ENCODE measurements around the gene KIF6.

KIF6 gene

DNA sequence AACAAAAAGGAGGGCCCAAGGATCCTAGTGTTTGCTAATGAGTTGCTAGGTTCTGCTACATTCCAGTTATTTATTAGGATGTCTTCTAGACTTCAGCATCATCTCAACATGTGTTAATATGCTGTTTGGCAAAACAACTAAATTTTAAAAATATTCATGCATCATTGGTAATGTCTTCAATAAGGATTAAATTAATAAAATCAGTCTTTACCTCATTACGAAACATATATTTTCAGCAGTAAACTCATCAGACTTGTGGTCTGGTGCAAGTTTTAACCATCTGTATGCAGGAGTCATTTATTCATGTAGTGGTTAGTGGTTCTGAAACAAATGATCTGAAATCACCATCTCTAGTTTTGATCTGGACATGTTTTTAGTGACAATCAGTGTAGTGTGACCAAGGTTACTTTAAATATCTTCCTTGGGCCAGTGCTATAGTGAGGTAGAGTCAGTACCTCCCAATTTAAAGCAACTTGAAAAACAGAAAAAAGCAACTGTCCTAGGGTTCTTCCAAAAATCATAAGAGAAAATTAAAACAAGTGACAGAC, 317.7 kb downstream of the KIF6 start:
- TF ChIP-seq, protein P1, sequence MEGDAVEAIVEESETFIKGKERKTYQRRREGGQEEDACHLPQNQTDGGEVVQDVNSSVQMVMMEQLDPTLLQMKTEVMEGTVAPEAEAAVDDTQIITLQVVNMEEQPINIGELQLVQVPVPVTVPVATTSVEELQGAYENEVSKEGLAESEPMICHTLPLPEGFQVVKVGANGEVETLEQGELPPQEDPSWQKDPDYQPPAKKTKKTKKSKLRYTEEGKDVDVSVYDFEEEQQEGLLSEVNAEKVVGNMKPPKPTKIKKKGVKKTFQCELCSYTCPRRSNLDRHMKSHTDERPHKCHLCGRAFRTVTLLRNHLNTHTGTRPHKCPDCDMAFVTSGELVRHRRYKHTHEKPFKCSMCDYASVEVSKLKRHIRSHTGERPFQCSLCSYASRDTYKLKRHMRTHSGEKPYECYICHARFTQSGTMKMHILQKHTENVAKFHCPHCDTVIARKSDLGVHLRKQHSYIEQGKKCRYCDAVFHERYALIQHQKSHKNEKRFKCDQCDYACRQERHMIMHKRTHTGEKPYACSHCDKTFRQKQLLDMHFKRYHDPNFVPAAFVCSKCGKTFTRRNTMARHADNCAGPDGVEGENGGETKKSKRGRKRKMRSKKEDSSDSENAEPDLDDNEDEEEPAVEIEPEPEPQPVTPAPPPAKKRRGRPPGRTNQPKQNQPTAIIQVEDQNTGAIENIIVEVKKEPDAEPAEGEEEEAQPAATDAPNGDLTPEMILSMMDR (IDR thresholded peaks at IDR 0.05), result no peak
- no peak for DNase-seq (ENCODE audit: low spot score)
- Histone ChIP-seq H3K4me3 (no peak overlapping the region), H3K27ac (no peak overlapping the region)

DNA sequence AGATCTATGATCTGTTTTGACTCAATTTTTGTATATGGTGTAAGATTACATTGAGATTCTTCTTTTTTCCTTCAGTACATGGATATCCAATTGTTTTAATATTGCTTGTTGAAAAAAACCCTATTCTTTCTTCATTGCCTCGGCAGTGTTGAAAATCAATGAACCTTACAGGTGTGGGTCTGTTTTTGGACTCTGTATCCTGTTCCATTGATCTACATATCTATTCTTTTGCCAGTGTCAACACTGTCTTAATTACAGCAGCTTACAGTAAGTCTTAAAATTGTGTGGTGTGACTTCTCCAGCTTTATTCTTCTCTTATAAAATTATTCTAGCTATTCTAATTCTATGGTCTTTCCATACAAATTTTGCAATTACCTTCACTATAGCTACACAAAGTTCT, 320.9 kb downstream of the KIF6 start:
- DNase-seq (ENCODE audit: low spot score), result no peak
- no peak overlapping the region for H3K4me3 ChIP-seq
- no peak overlapping the region for H3K27ac ChIP-seq
- TF ChIP-seq, protein P1 (IDR thresholded peaks at IDR 0.05), result no peak

DNA sequence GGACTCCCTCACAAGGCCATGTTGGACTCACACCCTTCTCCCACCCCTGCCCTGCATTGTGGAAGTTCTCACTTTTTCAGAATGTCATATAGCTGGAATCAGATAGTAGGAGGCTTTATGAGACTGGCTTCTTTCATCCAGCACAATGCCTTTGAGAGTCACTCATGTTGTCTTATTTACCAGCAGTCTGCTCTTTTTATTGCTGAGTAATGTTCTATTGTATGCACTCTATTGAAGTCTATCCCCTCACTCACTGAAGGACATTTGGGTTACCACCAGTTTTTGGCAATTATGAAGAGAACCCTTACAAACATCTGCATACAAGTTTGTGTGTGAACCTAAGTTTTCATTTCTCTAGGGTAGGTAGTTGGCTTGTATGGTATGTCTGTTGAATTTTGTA, 321.9 kb downstream of the KIF6 start:
- Histone ChIP-seq H3K27ac (no peak overlapping the region), H3K4me3 (no peak overlapping the region)
- DNase-seq (ENCODE audit: low spot score), result no peak
- TF ChIP-seq, protein P1 (IDR thresholded peaks at IDR 0.05), result no peak

DNA sequence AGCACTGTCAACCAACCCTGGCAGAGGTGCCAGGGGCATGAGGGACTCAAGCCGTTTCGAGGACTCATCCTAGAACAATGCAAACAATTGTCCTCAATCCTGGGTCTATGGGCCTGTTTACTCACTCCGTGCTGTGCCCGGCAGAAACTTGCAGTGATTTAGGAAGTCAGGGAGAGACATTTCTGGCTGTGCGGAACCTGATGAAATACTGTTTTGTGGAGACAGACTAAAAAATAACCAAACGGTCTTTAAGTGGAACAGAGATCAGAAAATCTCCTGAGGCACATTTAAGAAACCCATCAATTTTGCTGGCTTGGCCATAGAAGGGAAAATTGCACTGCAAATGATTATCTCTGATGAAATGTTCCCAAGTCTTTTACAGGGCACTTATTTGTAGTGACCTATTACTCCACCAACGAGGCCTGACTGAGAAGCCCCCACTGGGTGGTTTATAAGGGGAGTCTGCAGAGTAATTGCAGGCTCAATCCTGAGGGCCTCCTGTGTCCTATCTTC, 322.9 kb downstream of the KIF6 start:
- H3K27ac ChIP-seq, result no peak overlapping the region
- TF ChIP-seq, protein P1 (IDR thresholded peaks at IDR 0.05), result no peak
- no peak for DNase-seq (ENCODE audit: low spot score)
- H3K4me3 ChIP-seq, result no peak overlapping the region

DNA sequence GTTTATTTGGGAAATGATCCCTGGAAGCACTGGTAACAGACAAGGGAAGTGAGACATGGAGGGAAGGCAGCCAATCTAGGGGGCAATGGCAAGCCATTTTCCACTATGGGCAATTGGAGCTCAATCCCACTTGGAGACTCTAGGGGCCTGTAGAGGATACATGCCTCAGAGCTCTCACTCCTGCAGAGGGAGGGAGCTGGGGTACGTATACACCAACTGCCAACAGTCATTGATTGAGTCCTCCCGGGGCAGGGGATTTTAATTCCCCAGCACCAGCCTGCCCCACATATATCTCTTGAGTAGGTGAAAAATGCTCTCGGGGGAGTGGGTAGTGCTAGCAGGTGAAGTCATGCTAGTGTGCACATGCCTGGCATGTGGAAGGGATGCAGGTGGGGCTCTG, 323.8 kb downstream of the KIF6 start:
- Histone ChIP-seq H3K4me3 (no peak overlapping the region), H3K27ac (no peak overlapping the region)
- TF ChIP-seq, protein P1 (IDR thresholded peaks at IDR 0.05), result no peak
- no peak for DNase-seq (ENCODE audit: low spot score)

DNA sequence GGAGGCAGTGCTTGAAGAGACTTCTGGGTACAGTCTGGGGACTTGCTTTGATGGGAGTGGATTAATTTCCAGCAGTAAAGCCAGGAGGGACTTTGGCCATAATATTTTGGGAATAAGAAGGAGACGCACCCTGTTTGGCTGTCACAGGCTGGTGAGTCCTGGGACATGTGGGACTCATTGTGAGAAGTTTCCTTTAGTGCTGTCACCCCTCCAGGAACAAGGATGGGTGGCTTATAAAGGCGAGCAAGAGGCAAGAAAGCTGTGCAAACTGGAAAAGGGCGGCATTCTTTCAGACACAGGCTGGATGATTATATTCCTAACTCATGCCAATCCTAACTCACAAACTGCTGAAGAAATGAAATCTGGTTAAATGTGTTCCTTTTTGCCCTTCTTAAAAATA, 325.2 kb downstream of the KIF6 start:
- no peak for DNase-seq (ENCODE audit: low spot score)
- Histone ChIP-seq H3K27ac (no peak overlapping the region), H3K4me3 (no peak overlapping the region)
- TF ChIP-seq, protein P1 (IDR thresholded peaks at IDR 0.05), result no peak

DNA sequence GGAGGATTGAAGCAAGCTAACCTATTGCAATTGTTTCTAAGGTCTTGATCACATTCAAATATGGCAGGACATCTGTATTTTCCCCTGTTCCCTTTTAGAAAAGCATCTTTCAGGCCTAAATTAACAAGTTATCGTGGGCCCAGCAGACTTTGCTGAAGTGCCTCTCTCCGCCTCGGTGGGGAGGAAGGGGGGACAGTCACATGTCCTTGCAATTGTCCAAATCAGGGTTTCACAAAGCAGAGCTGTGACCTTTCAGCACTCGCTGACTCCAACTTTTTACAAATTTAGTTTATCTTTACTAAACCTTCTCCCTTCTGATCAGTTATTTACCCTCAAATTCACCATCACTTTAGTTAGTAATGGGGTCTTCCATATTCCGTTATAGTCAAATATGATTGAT, 328.4 kb downstream of the KIF6 start:
- no peak overlapping the region for H3K27ac ChIP-seq
- no peak overlapping the region for H3K4me3 ChIP-seq
- TF ChIP-seq, protein P1 (IDR thresholded peaks at IDR 0.05), result no peak
- no peak for DNase-seq (ENCODE audit: low spot score)
